HG03457 (cell line): ENCODE results near the gene SPACA7.
"Not testable (repeated sequence)": the region's sequence is repeated elsewhere in the genome, so short reads cannot be mapped to it uniquely, and the experiment has no call there.

ENCODE experiments used
- ATAC-seq: cut with Tn5 transposase; IDR thresholded peaks from one replicate; pipeline ENCODE4 v1.9.1; 2021; ENCODE audit warnings: moderate number of reproducible peaks; ENCODE audit not compliant: unreplicated experiment

Gene SPACA7

DNA sequence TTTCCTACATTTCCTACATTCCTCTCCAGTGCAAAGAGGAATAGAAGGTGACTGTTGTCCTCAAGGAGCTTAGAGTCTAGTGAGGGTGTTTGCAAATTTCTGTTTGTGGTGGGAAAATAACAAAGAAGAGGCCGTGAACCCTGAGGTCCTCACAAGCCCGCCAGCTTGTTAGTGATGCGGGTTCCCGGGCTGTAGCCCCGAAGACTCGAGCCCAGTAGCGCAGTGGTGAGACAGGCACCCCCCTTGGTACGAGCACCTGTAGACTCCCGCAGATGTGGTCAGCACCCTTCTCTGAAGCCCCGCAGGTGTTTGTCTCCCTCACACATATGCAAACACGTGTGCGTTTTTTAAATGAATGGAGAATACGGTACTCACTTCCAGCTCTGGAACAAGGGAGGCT lies 26.5 kb upstream of the SPACA7 start:
- ATAC-seq = no peak

DNA sequence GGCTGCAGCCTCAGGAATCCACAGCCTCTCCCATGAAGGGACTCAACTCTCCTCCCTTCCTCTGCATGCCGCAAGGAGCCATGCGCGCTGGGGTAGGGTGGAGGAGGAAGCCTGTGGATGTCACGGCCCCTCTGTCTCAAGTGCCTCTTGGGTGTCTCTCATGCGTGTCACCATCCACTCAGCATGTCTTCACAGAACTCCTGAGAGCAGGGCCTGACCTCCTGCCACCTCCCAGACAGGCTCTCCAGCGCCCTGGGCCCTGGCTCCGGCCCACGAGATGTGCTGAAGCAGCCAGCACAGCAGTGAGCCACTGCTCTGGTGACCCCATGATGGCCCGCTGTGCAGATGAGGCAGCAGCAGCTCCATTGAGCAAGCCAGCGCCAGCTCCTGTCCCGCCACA lies 25.9 kb upstream of the SPACA7 start:
- ATAC-seq = no peak

DNA sequence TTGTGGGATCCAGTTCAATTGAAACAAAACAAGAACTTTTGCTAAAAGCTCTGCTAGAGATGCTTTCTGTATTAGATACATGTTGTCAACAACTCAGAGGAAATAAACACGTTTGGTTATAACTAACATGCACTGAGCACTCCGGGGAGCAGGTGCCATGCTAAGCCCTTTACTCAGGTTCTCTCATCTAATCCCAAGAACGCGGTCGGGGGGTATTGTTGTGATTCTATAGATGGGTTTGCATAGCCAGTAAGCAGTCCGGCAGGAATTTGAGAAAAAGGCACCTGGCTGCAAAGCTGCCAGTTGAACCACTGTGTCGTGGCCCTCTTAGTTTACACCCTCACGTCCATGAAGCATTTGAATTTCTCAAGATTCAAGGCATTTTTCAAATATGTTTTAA lies 24.3 kb upstream of the SPACA7 start:
- ATAC-seq = no peak

DNA sequence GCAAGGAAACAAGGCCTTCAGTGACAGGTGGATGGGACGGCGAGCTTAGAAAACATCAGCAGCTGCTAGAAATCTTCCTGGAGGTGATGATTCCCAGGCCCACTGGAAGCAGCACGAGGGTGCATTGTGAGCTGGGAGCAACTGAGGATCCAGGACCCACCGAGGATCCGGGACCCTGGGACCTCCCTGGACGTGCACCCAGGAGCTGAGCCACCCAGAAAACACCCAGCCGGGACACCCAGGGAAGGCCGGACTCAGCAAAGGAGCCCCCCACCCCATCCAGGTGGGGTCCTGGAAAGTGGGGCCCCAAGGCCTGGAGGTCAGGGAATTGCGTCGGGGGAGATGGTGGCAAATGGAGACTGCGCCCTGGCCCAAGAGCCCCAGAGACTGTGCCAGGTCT lies 22.3 kb upstream of the SPACA7 start:
- ATAC-seq = no peak

DNA sequence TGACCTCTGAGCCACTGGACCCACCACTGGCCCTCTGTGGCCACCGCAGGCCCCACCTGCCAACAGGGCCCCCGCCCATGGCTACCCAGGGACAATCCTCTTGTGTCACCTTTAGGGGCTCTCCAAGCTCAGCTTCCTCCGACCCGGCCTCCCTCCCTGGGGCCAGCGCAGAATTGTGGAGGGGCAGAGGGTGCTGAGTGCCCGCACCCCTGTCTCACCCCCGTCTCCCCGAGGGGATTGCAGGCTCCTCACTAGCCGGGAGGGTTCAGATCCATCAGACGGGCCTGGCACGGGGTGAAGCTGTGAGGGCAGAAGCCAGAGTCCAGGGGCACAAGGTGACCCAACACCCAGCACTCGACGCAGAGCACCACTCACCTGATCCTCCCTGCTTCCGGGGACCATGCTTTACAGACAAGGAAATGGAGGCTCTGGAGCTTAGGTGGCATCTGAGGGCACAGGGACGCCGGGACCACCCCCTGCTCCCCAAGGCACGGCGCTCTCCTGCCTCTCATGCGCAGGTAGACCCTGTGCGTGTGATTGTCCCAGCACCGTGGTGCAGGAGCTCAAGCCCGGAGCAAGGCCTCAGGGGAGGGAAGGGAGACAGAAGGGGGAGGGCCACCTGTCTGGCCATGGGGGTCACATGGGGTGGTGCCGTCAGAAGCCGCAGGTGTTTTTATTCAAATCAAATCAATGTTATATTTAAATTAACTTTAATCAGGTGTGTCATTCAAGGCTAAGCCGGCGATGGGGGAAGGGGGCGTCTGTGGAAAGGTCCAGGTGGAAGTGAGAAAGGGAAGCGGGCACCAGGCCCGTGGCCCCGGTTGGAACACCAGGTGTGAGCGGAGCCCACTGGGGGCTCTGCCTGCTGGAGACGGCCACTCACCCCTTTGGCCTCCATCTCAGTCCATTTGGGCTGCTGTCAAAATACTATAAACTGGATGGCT lies 21.6 kb upstream of the SPACA7 start:
- no peak for ATAC-seq

DNA sequence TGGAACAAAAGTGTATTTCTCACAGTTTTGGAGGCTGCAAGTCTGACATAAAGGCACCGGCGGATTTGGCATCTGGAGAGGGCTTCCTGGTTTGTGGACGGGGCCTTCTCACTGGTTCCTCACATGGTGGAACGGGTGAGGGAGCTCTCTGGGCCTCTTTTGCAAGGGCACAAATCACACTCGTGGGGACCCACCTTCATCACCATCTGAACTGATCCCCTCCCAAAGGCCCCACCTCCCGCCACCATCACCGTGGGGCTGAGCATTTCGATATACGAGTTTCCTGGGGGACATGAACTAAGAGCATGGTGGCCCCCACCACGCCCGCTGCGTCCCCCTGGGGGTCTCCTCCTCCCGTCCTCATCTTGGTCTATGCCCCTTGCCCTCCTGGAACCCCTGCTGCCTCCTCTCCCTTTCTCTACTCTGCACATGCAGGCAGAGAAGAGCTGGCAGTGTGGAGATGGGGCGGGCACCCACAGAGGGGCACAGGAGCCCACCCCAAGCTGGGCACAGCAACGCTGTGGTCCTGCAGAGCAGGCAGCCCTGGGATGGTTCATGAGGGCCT lies 20.8 kb upstream of the SPACA7 start:
- no peak for ATAC-seq

DNA sequence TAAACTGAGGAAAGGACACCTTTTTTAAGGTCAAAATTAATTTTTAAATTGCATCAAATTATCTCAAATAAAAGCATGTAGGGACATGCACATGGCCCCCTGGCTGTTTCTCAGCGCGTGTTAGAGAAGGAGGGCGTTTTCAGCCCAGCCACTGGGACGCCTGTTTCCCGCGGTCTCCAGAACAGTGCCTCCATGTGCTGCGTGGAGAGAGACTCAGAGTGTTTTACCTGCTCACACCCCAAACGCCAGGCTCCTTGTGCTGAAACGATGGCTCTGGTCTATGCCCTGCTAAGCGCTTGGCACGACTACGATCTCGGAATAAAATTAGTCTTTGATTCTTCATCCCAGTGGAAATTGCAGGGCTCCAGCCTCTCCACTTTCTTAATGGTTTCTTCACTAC lies 20.0 kb upstream of the SPACA7 start:
- no peak for ATAC-seq

DNA sequence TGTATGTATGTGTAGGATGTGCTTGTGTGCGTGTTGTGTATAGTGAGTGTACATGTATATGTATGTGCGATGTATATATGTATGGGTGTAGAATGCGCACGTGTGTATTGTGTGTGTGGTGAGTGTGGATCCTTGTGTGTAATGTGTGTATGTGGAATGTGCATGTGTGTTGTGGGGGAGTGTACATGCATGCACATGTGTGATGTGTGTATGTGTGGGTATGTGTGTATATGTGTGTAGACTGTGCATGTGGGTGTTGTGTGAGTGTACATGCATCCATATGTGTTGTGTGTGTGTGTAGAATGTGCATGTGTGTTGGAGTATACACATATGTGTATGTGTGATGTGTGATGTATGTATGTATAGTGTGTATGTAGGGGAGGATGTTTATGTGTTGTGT lies 18.0 kb upstream of the SPACA7 start:
- no peak for ATAC-seq

DNA sequence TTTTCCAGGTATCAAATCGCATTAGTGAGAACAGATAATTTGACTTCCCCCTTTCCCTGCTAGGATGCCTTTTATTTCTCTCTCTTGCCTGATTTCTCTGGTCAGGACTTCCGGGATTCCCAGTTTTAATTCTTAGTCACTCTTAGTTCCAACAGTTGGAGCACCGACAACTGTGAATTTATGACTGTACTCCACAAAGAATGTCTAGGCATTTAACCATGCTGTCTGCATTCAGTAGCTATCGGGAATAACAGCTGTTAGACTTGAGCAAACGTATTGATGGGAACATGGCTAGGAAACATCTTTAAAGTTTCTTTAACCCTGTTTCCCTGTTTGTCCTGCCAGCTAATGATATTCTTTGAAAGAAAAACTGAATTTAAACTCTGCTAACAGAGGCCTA lies 14.1 kb upstream of the SPACA7 start:
- no peak for ATAC-seq

DNA sequence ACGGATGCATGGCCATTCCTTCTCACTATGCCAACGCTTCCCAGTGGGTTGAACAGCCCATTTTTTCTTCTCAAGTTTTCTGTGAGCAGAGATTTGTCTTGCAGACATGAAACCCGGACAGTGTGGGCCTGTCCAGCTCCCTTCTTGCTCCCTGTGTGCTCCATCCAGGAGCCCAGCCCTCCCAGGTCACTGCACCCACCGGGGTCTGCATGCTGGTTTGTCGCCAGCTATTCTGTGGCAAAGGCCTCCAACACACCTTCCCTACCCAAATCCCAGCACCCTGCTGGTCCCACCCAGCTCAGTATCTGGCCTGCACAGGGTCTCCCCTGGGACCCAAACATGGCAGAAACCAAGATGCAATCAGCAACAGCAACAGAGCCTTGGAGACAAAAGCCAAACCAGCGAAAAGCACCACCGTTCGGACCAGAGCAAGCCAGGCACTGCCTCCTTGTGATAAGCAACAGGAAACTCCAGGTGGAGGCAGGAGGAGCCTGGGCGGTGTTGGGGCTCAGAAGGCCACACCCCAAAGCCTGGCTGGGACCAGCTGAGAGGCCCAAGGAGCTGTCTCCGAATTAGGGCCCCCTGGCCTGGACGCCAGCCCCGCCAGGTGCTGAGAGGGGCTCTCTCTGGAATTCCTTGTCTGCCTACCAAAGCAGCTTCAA lies 12.2 kb upstream of the SPACA7 start:
- no peak for ATAC-seq

DNA sequence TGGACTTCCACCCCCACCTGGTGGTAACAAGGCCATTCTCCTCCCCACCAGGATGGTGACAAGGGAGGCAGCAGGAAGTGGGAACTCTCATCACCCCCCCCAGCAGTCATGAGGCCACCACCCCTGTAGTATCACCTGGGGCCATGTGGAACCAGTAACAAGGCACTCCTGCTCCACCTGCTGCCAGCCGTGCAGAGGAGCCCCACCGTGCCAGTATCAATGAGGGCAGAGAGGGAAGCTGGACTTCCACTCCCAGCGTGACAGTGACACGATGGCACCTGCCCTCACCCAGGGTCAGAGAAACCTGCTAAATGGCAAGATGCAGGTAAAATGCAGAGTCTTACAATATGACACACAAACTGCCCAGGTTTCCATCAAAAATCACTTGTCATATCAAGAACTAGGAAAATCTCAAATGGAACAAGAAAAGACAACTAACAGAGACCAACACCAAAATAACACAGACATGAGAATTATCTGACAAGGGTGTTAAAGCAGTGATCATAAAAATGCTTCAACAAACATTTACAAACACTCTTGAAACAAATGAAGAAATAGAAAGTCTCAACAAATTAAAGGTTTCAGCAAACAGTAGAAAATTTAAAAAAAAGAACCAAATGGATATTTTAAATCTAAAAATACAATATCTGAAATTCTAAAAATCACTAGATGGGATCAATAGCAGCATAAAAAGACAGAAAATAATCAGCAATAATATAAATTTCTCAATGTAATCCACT lies 9.1 kb upstream of the SPACA7 start:
- ATAC-seq = no peak

DNA sequence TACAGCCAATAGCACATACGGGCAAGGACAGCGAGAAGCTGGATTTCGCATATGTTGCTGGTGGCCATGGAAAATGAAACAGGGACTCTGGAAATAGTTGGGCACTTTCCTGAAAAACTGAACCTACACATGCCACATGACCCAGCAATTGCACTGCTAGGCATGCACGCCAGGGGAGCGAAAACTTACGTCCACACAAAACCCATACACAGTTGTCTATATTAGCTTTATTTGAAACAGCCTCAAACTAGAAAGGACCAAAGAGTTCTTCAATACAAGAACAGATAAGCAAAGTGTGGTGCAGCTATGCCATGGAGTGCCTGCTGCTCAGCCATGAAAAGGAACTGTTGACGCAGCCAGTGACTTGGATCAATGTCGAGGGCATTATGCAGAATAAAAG lies 7.3 kb upstream of the SPACA7 start:
- ATAC-seq = no peak

DNA sequence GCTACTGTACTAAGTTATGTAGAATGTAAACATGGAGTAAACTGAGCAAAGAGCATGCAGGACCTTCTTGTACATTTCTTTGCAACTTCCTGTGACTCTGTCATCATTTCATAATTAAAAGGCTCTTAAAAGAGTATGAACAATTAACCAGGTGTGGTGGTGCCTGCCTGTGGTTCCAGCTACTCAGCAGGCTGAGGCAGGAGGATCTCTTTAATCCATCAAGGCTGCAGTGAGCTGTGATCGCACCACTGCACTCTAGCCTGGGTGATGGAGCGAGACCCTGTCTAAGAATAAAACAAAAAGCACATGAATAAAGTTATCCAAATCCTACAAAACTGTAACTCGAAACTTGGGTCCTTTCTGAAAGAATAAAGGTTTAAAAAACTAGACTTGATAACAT lies 5.8 kb upstream of the SPACA7 start:
- no peak for ATAC-seq

DNA sequence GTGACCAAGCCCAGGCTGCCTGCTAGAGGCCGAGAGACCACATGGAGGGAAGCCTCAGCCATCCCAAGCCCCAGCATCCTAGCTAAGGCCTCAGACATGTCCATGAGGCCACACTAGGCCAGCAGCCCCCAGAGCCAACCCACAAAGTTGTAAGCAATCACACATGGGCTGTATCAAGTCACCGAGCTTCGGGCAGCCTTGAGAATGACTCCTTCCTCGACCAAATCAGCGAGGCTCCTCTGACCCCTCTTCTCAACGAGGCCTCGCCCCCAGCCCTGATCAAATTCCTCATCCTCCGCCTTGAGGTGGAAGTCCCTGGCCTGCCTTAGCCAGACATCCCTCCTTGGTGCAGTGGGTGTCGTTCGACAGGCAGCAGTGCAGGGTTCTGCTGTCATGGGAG lies 1.9 kb upstream of the SPACA7 start:
- no peak for ATAC-seq

DNA sequence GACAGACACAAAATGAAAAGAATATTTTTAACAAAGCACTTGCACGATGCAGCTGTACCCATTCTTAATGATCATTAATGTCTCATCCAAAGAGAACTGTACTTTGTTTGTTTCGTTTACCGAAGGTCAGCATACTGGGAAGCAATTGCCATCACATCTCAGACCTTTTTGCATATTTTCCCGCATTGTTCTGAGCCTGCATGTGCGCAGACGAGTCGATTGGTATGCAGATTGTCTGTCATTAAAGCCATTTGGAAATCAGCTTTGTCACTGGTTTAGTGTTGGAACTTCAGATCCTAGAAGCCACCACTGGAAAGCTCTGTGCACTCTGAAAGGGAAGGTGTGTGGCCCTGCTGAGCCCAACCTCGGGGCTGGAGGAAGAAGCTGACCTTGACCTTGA lies 15.6 kb downstream of the SPACA7 start:
- ATAC-seq = no peak

DNA sequence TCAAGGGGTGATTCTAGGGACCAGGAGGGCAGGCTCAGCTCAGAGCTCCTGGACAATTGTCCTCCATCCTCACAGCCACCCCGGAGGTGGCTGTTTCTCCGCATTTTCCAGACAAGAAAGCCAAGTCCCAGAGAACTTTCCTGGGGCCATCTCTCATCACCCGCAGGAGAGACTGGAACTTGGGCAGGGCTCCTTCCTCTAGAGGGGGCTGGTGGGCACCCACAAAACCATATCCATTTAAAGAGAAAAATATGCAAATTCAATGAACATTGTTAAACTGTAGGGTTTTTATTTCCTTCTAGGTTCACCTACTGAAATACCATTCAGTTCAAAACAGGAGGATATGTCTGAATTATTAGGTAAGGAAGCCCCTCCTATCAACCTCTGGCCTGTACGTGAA lies 16.6 kb downstream of the SPACA7 start:
- ATAC-seq = no peak

DNA sequence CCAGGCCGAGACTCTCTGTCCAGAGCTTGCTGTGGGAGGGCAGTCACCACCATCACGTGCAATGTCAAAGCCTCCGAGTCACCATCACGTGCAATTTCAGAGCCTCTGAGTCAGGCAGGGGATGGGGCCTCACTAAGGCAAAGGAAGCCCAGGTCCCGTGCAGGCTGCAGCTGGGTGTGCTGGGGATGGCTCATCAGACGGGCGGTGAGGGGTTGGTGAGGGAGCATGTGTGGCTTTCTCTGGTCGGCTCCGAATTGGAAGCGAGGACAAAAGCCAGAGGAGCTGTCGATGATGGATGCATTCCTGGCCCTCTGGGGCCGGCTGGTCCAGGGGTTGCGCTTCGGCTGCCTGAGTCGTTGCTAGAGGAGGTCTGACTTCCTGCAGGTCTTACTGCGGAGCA lies 18.9 kb downstream of the SPACA7 start:
- not testable (repeated sequence) for ATAC-seq

DNA sequence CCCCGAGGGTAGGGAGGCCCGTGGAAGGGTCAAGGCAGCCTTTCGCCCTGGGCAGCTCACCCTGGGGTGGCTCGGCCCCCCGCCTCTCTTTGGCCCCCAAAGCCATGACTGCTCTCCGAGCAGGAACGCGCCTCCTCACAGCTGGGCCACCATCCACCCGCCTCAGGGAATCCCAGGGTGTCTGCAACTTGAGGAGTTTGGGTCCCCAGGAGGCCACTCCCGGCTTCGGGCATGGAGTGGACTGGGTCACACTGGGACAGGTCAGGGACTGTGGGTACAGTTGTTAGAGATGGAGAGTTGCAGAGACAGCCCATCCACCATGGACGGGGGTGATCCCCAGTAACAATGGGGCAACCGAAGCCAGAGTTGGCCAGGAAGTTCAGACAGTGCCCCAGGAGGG lies 19.8 kb downstream of the SPACA7 start:
- ATAC-seq = not testable (repeated sequence)

DNA sequence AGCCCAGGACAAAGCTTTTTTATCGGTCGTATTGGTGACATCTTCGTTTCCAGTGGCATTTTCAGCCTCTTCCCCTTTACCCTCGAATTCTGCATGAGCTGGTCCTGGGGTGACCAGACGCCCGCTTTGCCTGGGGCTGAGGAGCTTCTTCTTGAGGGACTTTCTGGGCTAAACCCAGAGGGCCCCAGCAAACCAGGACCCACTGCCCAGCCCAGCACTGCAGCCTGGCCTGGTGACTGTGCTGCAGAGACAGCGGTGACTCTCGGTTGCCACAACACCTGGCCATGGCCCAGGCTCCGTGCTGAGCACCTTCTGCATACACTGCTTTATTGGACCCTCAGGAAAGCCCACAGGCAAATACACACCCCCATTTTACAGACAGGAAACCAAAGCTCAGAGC lies 21.0 kb downstream of the SPACA7 start:
- ATAC-seq = no peak

DNA sequence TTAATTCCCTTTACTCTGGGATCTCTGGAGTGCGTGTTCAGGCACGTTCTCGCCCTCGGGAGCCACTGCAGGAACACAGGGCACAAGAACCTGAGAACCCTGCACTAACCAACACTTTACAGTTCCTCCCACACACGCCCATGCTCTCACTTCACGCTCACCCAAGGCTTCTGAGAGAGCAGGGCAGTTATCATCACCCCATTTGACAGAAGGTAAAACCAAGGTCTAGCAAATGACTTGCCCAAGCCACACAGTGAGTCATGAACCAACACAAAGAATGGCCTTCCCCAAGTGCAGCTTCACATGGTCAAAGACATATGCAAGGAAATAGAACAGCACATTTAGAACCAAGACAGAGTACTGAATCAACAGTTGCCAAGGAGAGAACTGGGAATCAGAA lies 22.2 kb downstream of the SPACA7 start:
- not testable (repeated sequence) for ATAC-seq

DNA sequence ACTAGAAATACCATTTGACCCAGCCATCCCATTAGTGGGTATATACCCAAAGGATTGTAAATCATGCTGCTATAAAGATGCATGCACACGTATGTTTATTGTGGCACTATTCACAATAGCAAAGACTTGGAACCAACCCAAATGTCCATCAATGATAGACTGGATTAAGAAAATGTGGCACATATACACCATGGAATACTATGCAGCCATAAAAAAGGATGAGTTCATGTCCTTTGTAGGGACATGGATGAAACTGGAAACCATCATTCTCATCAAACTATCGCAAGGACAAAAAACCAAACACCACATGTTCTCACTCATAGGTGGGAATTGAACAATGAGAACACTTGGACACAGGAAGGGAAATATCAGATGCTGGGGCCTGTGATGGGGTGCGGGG lies 33.7 kb downstream of the SPACA7 start:
- not testable (repeated sequence) for ATAC-seq
